A549 (cell line): ENCODE measurements around the gene PLRG1. TPM values are rescaled to one million over a fixed set of nuclear protein-coding genes. Genes with fewer than 3 reads are reported as not detected.

Experiments used
- ATAC-seq, 2 experiments: fragments of 200-7000 bp in 1 of 2; fragments of >200 bp in 1 of 2; cut with Nextera tagmentation in 1 of 2; cut with Tn5 transposase in 1 of 2; 3 replicates each; pipeline versions ENCODE4 v1.8.0 to v1.9.1; 2018 to 2020; ENCODE audit warnings: mild to moderate bottlenecking in 1 of 2, moderate library complexity in 1 of 2
- CTCF ChIA-PET: fragments of 300-600 bp; sonication (Branson Sonifier 250); formaldehyde crosslinking; extraction: SDS; loops from one replicate; lab custom pipeline; 2021; ENCODE audit warnings: antibody characterized with exemption, inconsistent platforms; lab: Yijun Ruan, JAX
- POLR2A ChIA-PET: fragments of 350-600 bp; formaldehyde crosslinking; extraction: SDS; loops from one replicate; lab custom pipeline; 2021; ENCODE audit warnings: antibody characterized with exemption, inconsistent platforms; lab: Yijun Ruan, JAX
- DNase-seq, 2 experiments: peaks; one replicate each; pipeline versions ENCODE4 v3.0.0 to v3.0.0-alpha.2; 2011 to 2016; ENCODE audit warnings: low read depth in 1 of 2, low spot score in 1 of 2
- FAIRE-seq: peaks from 2 replicates; lab custom pipeline; 2011; peaks lifted over from hg19 to GRCh38; lab: Jason Lieb, UNC
- H3K27ac ChIP-seq, 2 experiments: fragments of >200 bp; sonication (Bioruptor Twin); formaldehyde crosslinking; 3 replicates each; pipeline ENCODE4 v1.5.1; 2016 to 2017
- H3K4me1 ChIP-seq: fragments of >200 bp; sonication (Bioruptor Twin); formaldehyde crosslinking; 3 replicates; pipeline ENCODE4 v1.6.1; 2016
- H3K4me2 ChIP-seq: fragments of >200 bp; sonication (Bioruptor Twin); formaldehyde crosslinking; 3 replicates; pipeline ENCODE4 v1.6.1; 2016
- H3K4me3 ChIP-seq: fragments of >200 bp; sonication (Bioruptor Twin); formaldehyde crosslinking; 3 replicates; pipeline ENCODE4 v1.5.1; 2016
- H3K9me3 ChIP-seq: fragments of >200 bp; sonication (Bioruptor Twin); formaldehyde crosslinking; 3 replicates; pipeline ENCODE4 v1.6.1; 2016
- ATOH8 ChIP-seq: fragments of 250-450 bp; sonication (Bioruptor Pico); IDR thresholded peaks from 2 replicates; pipeline ENCODE4 v1.5.0; 2020; ENCODE audit warnings: low read depth, mild to moderate bottlenecking, moderate library complexity
- EHMT2 ChIP-seq: fragments of 200-600 bp; sonication (generic); IDR thresholded peaks from 2 replicates; pipeline ENCODE4 v1.6.1; 2016; ENCODE audit warnings: antibody characterized with exemption, low read depth, mild to moderate bottlenecking, moderate library complexity
- ELK1 ChIP-seq: fragments of 150-350 bp; IDR thresholded peaks from 2 replicates; pipeline ENCODE4 v1.6.1; 2014; ENCODE audit warnings: low read depth, mild to moderate bottlenecking, low read length
- FOSL2 ChIP-seq, 2 experiments: fragments of 450-650 bp in 1 of 2; fragments of >200 bp in 1 of 2; sonication (Bioruptor Twin) in 1 of 2; formaldehyde crosslinking; IDR thresholded peaks; 2 replicates each; pipeline versions ENCODE4 v1.5.0 to v1.6.1; 2016 to 2020; ENCODE audit warnings: mild to moderate bottlenecking in 1 of 2, moderate library complexity in 1 of 2
- FOXS1 ChIP-seq: fragments of 250-450 bp; sonication (Bioruptor Pico); IDR thresholded peaks from 2 replicates; pipeline ENCODE4 v1.5.0; 2020; ENCODE audit warnings: mild to moderate bottlenecking, moderate library complexity
- GATA3 ChIP-seq: IDR thresholded peaks from 2 replicates; pipeline ENCODE4 v1.6.1; 2012; ENCODE audit warnings: borderline replicate concordance
- HES2 ChIP-seq: fragments of >200 bp; sonication (Bioruptor Twin); formaldehyde crosslinking; IDR thresholded peaks from 2 replicates; pipeline ENCODE4 v1.6.1; 2016
- HMGXB4 ChIP-seq: fragments of 250-450 bp; sonication (Bioruptor Pico); IDR thresholded peaks from 2 replicates; pipeline ENCODE4 v1.5.0; 2021; ENCODE audit warnings: mild to moderate bottlenecking, moderate library complexity, borderline replicate concordance
- HOXB13 ChIP-seq: fragments of 250-450 bp; sonication (Bioruptor Pico); IDR thresholded peaks from 2 replicates; pipeline ENCODE4 v1.5.0; 2020; ENCODE audit warnings: low read depth, mild to moderate bottlenecking, moderate library complexity
- HOXB5 ChIP-seq: fragments of 250-450 bp; sonication (Bioruptor Pico); IDR thresholded peaks from 2 replicates; pipeline ENCODE4 v1.5.0; 2020; ENCODE audit warnings: mild to moderate bottlenecking, moderate library complexity
- KDM1A ChIP-seq: fragments of 200-600 bp; sonication (generic); IDR thresholded peaks from 2 replicates; pipeline ENCODE4 v1.6.1; 2016; ENCODE audit warnings: low read depth, mild to moderate bottlenecking
- MAX ChIP-seq: IDR thresholded peaks from 2 replicates; pipeline ENCODE4 v1.6.1; 2012
- MAZ ChIP-seq: fragments of 150-350 bp; IDR thresholded peaks from 2 replicates; pipeline ENCODE4 v1.6.1; 2014; ENCODE audit warnings: antibody characterized with exemption, low read depth, low read length, borderline replicate concordance
- NPAS2 ChIP-seq: fragments of 250-450 bp; sonication (Bioruptor Pico); IDR thresholded peaks from 2 replicates; pipeline ENCODE4 v1.8.0; 2022; ENCODE audit warnings: mild to moderate bottlenecking, moderate library complexity, borderline replicate concordance
- PBX3 ChIP-seq: IDR thresholded peaks from 2 replicates; pipeline ENCODE4 v1.6.1; 2012
- PHF8 ChIP-seq: fragments of 200-600 bp; sonication (generic); IDR thresholded peaks from 2 replicates; pipeline ENCODE4 v1.6.1; 2016; ENCODE audit warnings: low read depth, mild to moderate bottlenecking, antibody characterized with exemption, moderate library complexity, borderline replicate concordance
- POLR2A ChIP-seq: IDR thresholded peaks from 2 replicates; pipeline ENCODE4 v1.6.1; 2012; ENCODE audit warnings: mild to moderate bottlenecking, low read length
- POLR2AphosphoS2 ChIP-seq: conservative IDR thresholded peaks from 2 replicates; pipeline ENCODE4 v1.6.1; 2012; ENCODE audit warnings: low read length, improper control_type of control experiment, inconsistent platforms
- RAD21 ChIP-seq, 2 experiments: fragments of >200 bp in 1 of 2; sonication (Bioruptor Twin) in 1 of 2; formaldehyde crosslinking in 1 of 2; IDR thresholded peaks in 1 of 2; conservative IDR thresholded peaks in 1 of 2; 2 replicates in 1 of 2; 3 replicates in 1 of 2; pipeline ENCODE4 v1.6.1; 2012 to 2018; ENCODE audit warnings: inconsistent platforms in 1 of 2
- ZC3H11A ChIP-seq: fragments of 450-650 bp; IDR thresholded peaks from 2 replicates; pipeline ENCODE4 v1.6.1; 2014; ENCODE audit warnings: antibody characterized with exemption, mild to moderate bottlenecking
- ZFP36 ChIP-seq: fragments of 450-650 bp; IDR thresholded peaks from 2 replicates; pipeline ENCODE4 v1.6.1; 2014; ENCODE audit warnings: borderline replicate concordance; ENCODE audit not compliant: partially characterized antibody
- WGBS: methylation state at CpG from one replicate; pipeline ENCODE4 v1.1.6; 2017; ENCODE audit errors: missing lambda C conversion rate; 5-methylcytosine and 5-hydroxymethylcytosine counted together
- polyA plus RNA-seq, 4 experiments: library from polyadenylated mRNA; depleted of rRNA in 3 of 4; stranded (reverse); fragments of >200 nt; fragmentation: RNase III in 1 of 4; extraction: RNeasy Plus Mini Kit Qiagen cat#74134 plus additional on column Dnase treatment in 1 of 4; gene quantifications; 2 replicates in 3 of 4; 3 replicates in 1 of 4; pipeline ENCODE4 v1.2.3, GENCODE V29; 2011 to 2017

Gene PLRG1
- polyA plus RNA-seq, 2 of the 4 experiments (the other 2 are of a cell fraction): 50.4 to 123 TPM

- Histone ChIP-seq H3K4me1 (no peaks in the 10 kb centered on the region), H3K4me2 (peak overlapping the region; percentile 90), H3K9me3 (no peaks in the 10 kb centered on the region), H3K4me3 (peak overlapping the region; percentile 41; the same call in 2 of the 3 replicates), H3K27ac (no peak overlapping the region)
- no peak for FAIRE-seq
- no peak for ATAC-seq
- POLR2A ChIA-PET: no interaction called here
- TF ChIP-seq POLR2AphosphoS2 (no peak), ELK1 (no peak), KDM1A (no peak), HOXB13 (CRISPR knock-in tag) (no peak), MAX (no peak), PBX3 (no peak), ZFP36 (no peak), PHF8 (no peak), EHMT2 (no peak), MAZ (no peak), NPAS2 (CRISPR knock-in tag) (no peak), POLR2A (no peak), HMGXB4 (CRISPR knock-in tag) (no peak), RAD21 (conservative IDR thresholded peaks at IDR 0.05 in 1 of 2, IDR thresholded peaks at IDR 0.05 in 1 of 2) (no peak), FOXS1 (CRISPR knock-in tag) (no peak), FOSL2 (IDR thresholded peaks at IDR 0.05) (no peak), FOSL2 (CRISPR knock-in tag; IDR thresholded peaks at IDR 0.05) (no peak), HES2 (no peak), HOXB5 (CRISPR knock-in tag) (no peak), ZC3H11A (no peak)
- no peak for DNase-seq
- 78% methylated on average over 16 of the region's 16 CpGs for WGBS
- CTCF ChIA-PET: no interaction called here
Observed at GRCh38 chr4:154492288-154492687, 57.9 kb downstream of the PLRG1 start.

- CTCF ChIA-PET: interaction anchor here (0.6 to 0.9 kb wide), 2 partner anchors 11 to 112 kb away, joined by 3 read pairs; no protein-coding TSS in a partner anchor
- DNase-seq (peak; percentile 12 to 14), FAIRE-seq (no peak)
Observed at GRCh38 chr4:154491341-154492271, 58.6 kb downstream of the PLRG1 start, which contains the start of gene DCHS2. DCHS2 (minus strand) TSS chr4:154491799; CDS start chr4:154491355, 444 bp downstream.

More at GRCh38 chr4:154491341-154492271, 58.6 kb downstream of the PLRG1 start, which contains the start of gene DCHS2:
- POLR2A ChIA-PET: no interaction called here
- Histone ChIP-seq H3K4me3 (peak within 1 kb of the TSS; percentile 41), H3K4me1 (no peaks in the 10 kb centered on the region), H3K4me2 (peak within 1 kb of the TSS; percentile 90), H3K27ac (no peak within 1 kb of the TSS)
- ATAC-seq: peak; percentile 74 to 78
- WGBS: 6% methylated on average over 16 of the region's 53 CpGs
- TF ChIP-seq ATOH8 (CRISPR knock-in tag) (no peak), GATA3 (no peak)
- TF ChIP-seq, all 56 proteins: peak for 0
- H3K9me3 ChIP-seq: no peaks in the 10 kb centered on the region
